DMS153 treated with DMSO at 0.1 percent for 48 hours (cell line): ENCODE data around the gene CMC1.

Experiments
- DNase-seq: peaks from one replicate; lab custom pipeline; 2025; ENCODE audit not compliant: unreplicated experiment; lab: John Stamatoyannopoulos, UW

CMC1 gene

GRCh38 chr3:28349469-28350000 lies 108.1 kb downstream of the CMC1 start:
- DNase-seq, result no peak
